Endothelial cell (in vitro differentiated cells): ENCODE measurements around the gene COX4I2. TPM values are rescaled to one million over a fixed set of nuclear protein-coding genes. Genes with fewer than 3 reads are reported as not detected.

Experiments
- DNase-seq: peaks from one replicate; pipeline ENCODE4 v3.0.0; 2021; ENCODE audit warnings: low spot score
- H3K27ac Mint-ChIP-seq: one replicate; pipeline ENCODE4 v1.8.0; 2021; ENCODE audit warnings: mixed read lengths, inconsistent platforms; ENCODE audit not compliant: unreplicated experiment
- H3K27me3 Mint-ChIP-seq: one replicate; pipeline ENCODE4 v1.8.0; 2021; ENCODE audit warnings: mild to moderate bottlenecking, moderate library complexity, mixed read lengths, inconsistent platforms; ENCODE audit not compliant: unreplicated experiment
- H3K36me3 Mint-ChIP-seq: one replicate; pipeline ENCODE4 v1.8.0; 2021; ENCODE audit warnings: mild to moderate bottlenecking, low read depth, mixed read lengths, inconsistent platforms; ENCODE audit not compliant: unreplicated experiment
- H3K4me1 Mint-ChIP-seq: one replicate; pipeline ENCODE4 v1.8.0; 2021; ENCODE audit warnings: mild to moderate bottlenecking, mixed read lengths, inconsistent platforms; ENCODE audit not compliant: unreplicated experiment
- H3K4me3 Mint-ChIP-seq: one replicate; pipeline ENCODE4 v1.8.0; 2021; ENCODE audit warnings: mild to moderate bottlenecking, mixed read lengths, inconsistent platforms; ENCODE audit not compliant: unreplicated experiment
- H3K9me3 Mint-ChIP-seq: one replicate; pipeline ENCODE4 v1.8.0; 2021; ENCODE audit warnings: mixed read lengths, inconsistent platforms; ENCODE audit not compliant: unreplicated experiment
- total RNA-seq: library from RNA; stranded (reverse); fragmentation: NEBNext Ultra II Directional; extraction: Animal tissue kit (Norgen Biotek cat#: 25700); gene quantifications from one replicate; pipeline ENCODE4 v1.2.1, GENCODE V29; 2021; ENCODE audit not compliant: unreplicated experiment
- TF ChIP-seq, protein P1 (sequence below): fragments of 200-600 bp; sonication (generic); IDR thresholded peaks from one replicate; pipeline ENCODE4 v1.5.0; 2021; ENCODE audit warnings: antibody characterized with exemption; ENCODE audit not compliant: unreplicated experiment

The COX4I2 gene
- total RNA-seq, 1 donor from 2014 or later = not detected

DNA sequence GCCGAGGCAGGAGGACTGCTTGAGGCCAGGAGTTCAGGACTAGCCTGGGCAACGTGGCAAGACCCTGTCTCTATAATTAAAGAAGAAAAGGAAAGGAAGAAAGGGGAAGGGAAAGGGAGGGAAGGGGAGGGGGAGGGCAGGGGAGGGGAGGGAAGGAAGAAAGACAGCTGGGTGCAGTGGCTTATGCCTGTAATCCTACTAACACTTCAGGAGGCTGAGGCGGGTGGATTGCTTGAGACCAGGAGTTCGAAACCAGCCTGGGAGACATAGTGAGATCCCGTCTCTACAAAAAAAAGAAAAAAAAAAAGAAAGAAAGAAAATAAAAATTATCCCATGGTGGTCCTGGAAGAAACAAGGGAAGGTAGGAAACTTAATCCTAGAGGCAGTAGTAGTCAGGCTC is 51.4 kb downstream of the COX4I2 start:
- H3K9me3 Mint-ChIP-seq = no peaks in the 10 kb centered on the region
- H3K27ac Mint-ChIP-seq = no peak overlapping the region
- H3K36me3 Mint-ChIP-seq = peaks cover 19% of the 10 kb centered on the region

DNA sequence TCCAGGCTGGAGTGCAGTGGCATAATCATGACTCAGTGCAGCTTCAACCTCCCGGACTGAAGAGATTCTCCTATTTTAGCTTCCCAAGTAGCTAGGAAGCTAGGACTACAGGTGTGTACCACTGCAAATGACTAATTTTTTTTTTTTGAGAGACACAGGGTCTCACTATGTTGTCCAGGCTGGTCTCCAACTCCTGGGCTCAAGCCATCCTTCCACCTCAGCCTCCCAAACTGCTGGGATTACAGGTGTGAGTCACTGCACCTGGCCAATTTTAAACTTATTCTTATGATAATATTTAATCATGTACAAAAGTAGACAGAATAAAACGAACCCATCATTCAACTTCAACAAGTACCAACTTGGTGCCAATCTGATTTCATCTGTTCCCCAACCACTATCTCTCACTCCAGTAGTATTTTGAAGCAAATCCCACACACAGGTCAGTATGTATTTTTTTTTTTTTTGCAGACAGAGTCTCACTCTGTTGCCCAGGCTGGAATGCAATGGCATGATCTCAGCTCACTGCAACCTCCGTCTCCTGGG is 52.5 kb downstream of the COX4I2 start:
- no peak for DNase-seq
- Mint-ChIP-seq H3K4me3 (peak overlapping the region; percentile 24), H3K4me1 (peaks cover 24% of the 10 kb centered on the region), H3K36me3 (peaks cover 23% of the 10 kb centered on the region), H3K27me3 (peaks cover 5% of the 10 kb centered on the region), H3K27ac (no peak overlapping the region), H3K9me3 (no peaks in the 10 kb centered on the region)
- TF ChIP-seq, protein P1, sequence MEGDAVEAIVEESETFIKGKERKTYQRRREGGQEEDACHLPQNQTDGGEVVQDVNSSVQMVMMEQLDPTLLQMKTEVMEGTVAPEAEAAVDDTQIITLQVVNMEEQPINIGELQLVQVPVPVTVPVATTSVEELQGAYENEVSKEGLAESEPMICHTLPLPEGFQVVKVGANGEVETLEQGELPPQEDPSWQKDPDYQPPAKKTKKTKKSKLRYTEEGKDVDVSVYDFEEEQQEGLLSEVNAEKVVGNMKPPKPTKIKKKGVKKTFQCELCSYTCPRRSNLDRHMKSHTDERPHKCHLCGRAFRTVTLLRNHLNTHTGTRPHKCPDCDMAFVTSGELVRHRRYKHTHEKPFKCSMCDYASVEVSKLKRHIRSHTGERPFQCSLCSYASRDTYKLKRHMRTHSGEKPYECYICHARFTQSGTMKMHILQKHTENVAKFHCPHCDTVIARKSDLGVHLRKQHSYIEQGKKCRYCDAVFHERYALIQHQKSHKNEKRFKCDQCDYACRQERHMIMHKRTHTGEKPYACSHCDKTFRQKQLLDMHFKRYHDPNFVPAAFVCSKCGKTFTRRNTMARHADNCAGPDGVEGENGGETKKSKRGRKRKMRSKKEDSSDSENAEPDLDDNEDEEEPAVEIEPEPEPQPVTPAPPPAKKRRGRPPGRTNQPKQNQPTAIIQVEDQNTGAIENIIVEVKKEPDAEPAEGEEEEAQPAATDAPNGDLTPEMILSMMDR = no peak

More for the DNA sequence above, 51.4 kb downstream of the COX4I2 start:
- no peak for DNase-seq
- Mint-ChIP-seq H3K4me1 (peaks cover 14% of the 10 kb centered on the region), H3K4me3 (no peak overlapping the region), H3K27me3 (peaks cover 2% of the 10 kb centered on the region)
- TF ChIP-seq, protein P1 = no peak

GRCh38 chr20:31691646-31692275 is 54.0 kb downstream of the COX4I2 start:
- DNase-seq = no peak
- H3K9me3 Mint-ChIP-seq = no peaks in the 10 kb centered on the region
- TF ChIP-seq, protein P1 = no peak
- peak overlapping the region; percentile 92 for H3K27ac Mint-ChIP-seq
- H3K4me1 Mint-ChIP-seq = peaks cover 31% of the 10 kb centered on the region
- no peak overlapping the region for H3K4me3 Mint-ChIP-seq
- H3K27me3 Mint-ChIP-seq = peaks cover 5% of the 10 kb centered on the region
- peaks cover 24% of the 10 kb centered on the region for H3K36me3 Mint-ChIP-seq

DNA sequence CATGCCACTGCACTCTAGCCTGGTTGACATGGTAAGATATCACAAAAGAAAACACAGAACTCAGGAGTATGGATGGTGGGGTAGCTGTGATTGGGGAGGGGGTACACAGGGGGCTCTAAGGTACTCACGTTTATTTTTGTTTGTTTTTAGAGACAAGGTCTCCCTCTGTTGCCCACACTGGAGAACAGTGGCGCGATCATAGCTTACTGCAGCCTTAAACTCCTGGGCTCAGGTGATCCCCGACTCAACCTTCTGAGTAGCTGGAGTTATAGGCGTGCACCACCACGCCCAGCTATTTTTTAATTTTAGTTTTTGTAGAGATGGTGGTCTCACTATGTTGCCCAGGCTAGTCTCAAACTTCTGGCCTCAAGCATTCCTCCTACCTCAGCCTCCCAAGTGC is 55.7 kb downstream of the COX4I2 start:
- peaks cover 5% of the 10 kb centered on the region for H3K27me3 Mint-ChIP-seq
- H3K27ac Mint-ChIP-seq = no peak overlapping the region
- H3K4me3 Mint-ChIP-seq = no peak overlapping the region
- peaks cover 31% of the 10 kb centered on the region for H3K4me1 Mint-ChIP-seq
- H3K9me3 Mint-ChIP-seq = no peaks in the 10 kb centered on the region
- peaks cover 21% of the 10 kb centered on the region for H3K36me3 Mint-ChIP-seq
- no peak for DNase-seq
- TF ChIP-seq, protein P1 = no peak

DNA sequence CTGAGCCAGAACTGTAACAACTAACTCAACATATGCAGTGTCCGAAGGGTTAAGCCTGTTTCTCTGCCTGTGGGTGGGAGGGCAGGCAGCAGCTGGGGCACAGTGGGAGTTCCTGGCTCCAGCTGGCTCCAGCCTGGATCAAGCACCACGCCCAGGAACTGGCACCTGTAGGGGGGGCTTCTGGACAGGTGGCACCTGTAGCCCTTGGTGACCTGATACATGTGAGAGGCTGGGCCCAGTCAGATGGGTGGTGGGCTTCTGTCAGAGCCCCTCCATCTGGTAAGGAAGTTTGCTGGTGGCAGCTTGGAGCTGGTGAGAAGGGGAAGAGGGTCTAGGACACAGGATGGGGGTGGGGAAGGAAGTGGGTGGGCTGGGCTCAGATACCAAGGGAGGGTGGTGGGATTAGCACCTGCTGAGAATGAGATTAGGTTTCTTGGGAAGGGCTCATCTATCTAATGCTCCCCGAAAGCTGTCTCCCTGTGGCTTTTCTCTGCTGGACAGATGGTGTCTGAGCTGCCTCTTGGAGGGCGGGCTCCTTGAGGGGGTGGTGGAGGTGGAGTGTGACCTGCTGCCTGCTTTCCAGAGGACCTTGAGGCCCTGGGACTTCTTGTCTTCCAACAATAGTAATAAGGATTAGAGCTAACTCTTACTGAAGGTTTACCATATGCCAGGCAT is 56.4 kb downstream of the COX4I2 start:
- peaks cover 36% of the 10 kb centered on the region for H3K4me1 Mint-ChIP-seq
- H3K27me3 Mint-ChIP-seq = peaks cover 5% of the 10 kb centered on the region
- TF ChIP-seq, protein P1 = no peak
- no peak overlapping the region for H3K27ac Mint-ChIP-seq
- H3K36me3 Mint-ChIP-seq = peaks cover 21% of the 10 kb centered on the region
- H3K4me3 Mint-ChIP-seq = no peak overlapping the region
- no peaks in the 10 kb centered on the region for H3K9me3 Mint-ChIP-seq
- DNase-seq = no peak
